Measurements from ENCODE around the gene FBXL17.

FBXL17 gene

GRCh38 chr5:107814183-107814827 is 567.6 kb downstream of the FBXL17 start:
- no peak for DNase-seq (ENCODE audit: low read depth, low spot score)

GRCh38 chr5:107813559-107813958 is 568.3 kb downstream of the FBXL17 start:
- DNase-seq (ENCODE audit: low read depth, low spot score): no peak

DNA sequence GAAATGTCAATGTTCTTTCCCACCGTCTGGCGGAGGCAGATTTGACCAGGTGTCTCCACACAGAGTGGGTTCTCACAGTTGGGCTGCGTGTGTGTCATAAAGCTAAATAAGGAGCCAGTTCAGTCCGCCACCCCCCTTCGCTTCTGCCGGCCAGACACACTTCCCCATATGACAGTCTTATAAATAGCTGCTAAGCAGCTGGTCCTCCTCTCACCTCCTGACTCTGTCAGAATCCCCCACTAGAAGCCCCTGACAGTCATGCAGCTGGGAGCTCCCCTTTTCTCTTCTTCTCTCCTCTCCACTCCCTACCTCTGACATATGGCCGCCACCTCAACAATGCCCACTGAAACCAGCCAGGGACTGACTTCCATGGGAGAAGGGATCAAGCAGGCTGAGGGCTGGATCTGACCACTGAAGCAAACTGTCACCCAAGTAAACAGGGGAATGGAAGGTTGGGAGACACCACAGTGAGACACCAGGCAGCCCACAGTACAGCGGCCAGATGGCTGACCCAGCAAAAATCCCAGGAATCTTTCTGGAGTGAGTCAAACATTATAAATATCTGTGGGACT is 569.2 kb downstream of the FBXL17 start:
- DNase-seq (ENCODE audit: low read depth, low spot score): peak; percentile 79

- DNase-seq (ENCODE audit: low read depth, low spot score): peak; percentile 53
Observed at GRCh38 chr5:107809201-107810034, 572.5 kb downstream of the FBXL17 start.

Data from astrocyte of the hippocampus (primary cell).